ENCODE measurements around the gene SND1. TPM values are rescaled to one million over a fixed set of nuclear protein-coding genes. Genes with fewer than 3 reads are reported as not detected.
"Not testable (repeated sequence)": the region's sequence is repeated elsewhere in the genome, so short reads cannot be mapped to it uniquely, and the experiment has no call there.

SND1 gene
- total and polyA plus RNA-seq, 2 donors = 55.1 to 104 TPM

DNA sequence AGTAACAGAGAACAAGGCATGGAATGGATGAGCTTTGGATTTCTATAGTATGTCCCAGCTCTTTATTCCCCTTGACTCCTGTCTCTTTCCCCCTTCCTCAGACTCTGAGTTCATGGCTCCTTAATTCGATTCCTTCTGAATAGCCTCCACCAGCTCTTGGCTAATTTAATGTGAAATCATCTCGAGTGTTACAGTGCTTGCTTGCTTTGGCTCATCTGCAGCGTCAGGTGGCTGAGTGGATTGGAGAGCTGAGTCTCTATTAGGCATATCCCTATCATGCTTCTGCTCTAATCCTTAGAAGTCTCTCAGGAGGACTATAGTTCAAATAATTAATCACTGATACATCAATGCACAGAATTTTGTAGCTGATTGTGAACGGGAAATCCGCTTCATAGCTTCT is 244.7 kb downstream of the SND1 start:
- peaks cover 0 to 11% of the 10 kb centered on the region in 2 donors for H3K4me1 ChIP-seq (ENCODE audit: control insufficient read depth in 2 of 2, insufficient read depth in 2 of 2, low read length in 2 of 2)
- H3K27ac ChIP-seq (ENCODE audit: low read depth in 1 of 2, low read length in 1 of 2) = no peak overlapping the region
- 92% methylated on average over 5 of the region's 5 CpGs for WGBS
- H3K27me3 ChIP-seq (ENCODE audit: control insufficient read depth in 2 of 2, insufficient read depth in 1 of 2, low read length in 1 of 2) = no peaks in the 10 kb centered on the region
- no peaks in the 10 kb centered on the region for H3K36me3 ChIP-seq (ENCODE audit: control insufficient read depth in 2 of 2, insufficient read depth in 2 of 2, low read length in 1 of 2)
- DNase-seq (ENCODE audit: low read depth in 6 of 9, low spot score in 9 of 9) = no peak
- H3K9me3 ChIP-seq (ENCODE audit: control insufficient read depth in 2 of 2, insufficient read depth in 1 of 2, low read length in 1 of 2) = no peaks in the 10 kb centered on the region
- H3K4me3 ChIP-seq (ENCODE audit: low read length in 2 of 2) = no peak overlapping the region

DNA sequence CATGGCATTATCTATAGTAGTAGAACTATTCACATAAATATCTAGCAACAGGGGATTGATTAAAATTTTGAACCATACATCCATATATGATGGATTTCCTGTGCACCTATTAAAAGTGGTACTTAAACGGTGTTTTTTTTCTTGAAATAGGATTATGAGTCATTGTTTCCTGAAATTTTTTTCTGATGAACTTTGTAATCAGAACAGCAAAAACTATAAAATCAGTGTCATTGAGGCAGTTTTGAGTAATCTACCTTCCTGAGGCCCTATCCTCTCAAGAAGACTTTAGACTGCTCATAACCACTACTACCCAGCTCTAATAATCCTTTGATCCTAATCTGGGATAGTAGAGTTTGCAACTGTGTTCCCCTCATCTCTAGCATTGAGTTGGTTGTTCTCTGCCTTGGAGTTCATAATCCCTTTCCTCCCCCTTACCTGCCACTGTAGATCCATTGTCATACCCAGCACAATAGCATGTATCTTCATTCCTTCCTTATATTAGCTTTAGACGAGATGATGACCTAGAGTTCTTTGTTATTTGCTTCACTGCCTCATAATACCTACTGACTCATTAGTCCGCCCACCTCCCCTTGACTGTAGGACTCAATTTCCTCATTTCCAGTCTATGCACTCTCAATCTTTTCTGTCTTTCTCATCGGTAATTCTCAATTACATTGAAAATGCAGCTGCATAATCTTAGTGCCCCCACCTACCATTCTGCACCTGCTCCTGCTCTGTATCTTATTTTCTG is 245.9 kb downstream of the SND1 start:
- 95% methylated on average over 4 of the region's 4 CpGs for WGBS
- Histone ChIP-seq H3K27ac (ENCODE audit: low read depth in 1 of 2, low read length in 1 of 2) (no peak overlapping the region), H3K4me3 (ENCODE audit: low read length in 2 of 2) (no peak overlapping the region), H3K36me3 (ENCODE audit: control insufficient read depth in 2 of 2, insufficient read depth in 2 of 2, low read length in 1 of 2) (no peaks in the 10 kb centered on the region), H3K27me3 (ENCODE audit: control insufficient read depth in 2 of 2, insufficient read depth in 1 of 2, low read length in 1 of 2) (no peaks in the 10 kb centered on the region), H3K4me1 (ENCODE audit: control insufficient read depth in 2 of 2, insufficient read depth in 2 of 2, low read length in 2 of 2) (peaks cover 0 to 17% of the 10 kb centered on the region in 2 donors), H3K9me3 (ENCODE audit: control insufficient read depth in 2 of 2, insufficient read depth in 1 of 2, low read length in 1 of 2) (no peaks in the 10 kb centered on the region)
- DNase-seq (ENCODE audit: low read depth in 6 of 9, low spot score in 9 of 9) = no peak

DNA sequence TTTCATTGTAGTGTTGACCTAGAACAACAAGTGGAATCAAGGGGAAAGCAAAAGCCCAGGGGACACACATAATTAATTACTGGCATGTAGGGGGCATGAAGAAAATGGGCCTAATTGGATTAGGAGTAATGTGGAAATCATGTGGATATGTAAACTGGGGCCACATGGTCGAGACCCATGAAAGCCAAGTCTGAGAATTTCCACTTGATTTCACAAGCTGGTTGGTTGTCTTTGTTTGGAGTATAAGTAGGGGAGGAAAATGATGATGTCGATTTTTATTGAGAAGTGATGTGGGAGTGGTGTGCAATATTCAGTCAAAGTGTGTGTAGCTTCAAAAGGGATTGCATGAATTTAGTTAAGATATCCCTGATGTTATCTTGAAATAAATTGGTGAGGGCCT is 247.4 kb downstream of the SND1 start:
- H3K27ac ChIP-seq (ENCODE audit: low read depth in 1 of 2, low read length in 1 of 2) = no peak overlapping the region
- no peaks in the 10 kb centered on the region for H3K27me3 ChIP-seq (ENCODE audit: control insufficient read depth in 2 of 2, insufficient read depth in 1 of 2, low read length in 1 of 2)
- WGBS = 97% methylated on average over 2 of the region's 2 CpGs
- H3K4me3 ChIP-seq (ENCODE audit: low read length in 2 of 2) = no peak overlapping the region
- H3K9me3 ChIP-seq (ENCODE audit: control insufficient read depth in 2 of 2, insufficient read depth in 1 of 2, low read length in 1 of 2) = no peaks in the 10 kb centered on the region
- DNase-seq (ENCODE audit: low read depth in 6 of 9, low spot score in 9 of 9) = no peak
- H3K36me3 ChIP-seq (ENCODE audit: control insufficient read depth in 2 of 2, insufficient read depth in 2 of 2, low read length in 1 of 2) = peaks cover 0 to under 1% of the 10 kb centered on the region in 2 donors
- peaks cover 0 to 17% of the 10 kb centered on the region in 2 donors for H3K4me1 ChIP-seq (ENCODE audit: control insufficient read depth in 2 of 2, insufficient read depth in 2 of 2, low read length in 2 of 2)

DNA sequence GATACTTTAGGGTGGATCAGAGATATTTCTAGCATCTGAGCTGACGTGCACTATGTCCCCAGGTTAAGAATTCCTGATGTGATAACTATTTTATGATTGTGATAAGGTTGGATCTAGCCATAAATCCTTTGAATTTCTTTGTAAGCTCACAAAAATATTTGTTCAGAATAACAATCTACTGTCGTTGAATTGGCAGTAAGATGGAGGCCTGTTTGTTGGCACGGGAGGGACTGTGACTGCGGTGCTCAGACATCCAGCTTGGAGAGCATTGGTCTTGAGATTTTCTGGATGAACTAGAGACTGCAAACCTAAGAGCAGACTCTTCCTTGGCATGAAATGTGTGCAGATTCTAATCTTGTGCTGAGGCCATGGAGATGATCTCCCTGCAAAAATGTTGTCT is 248.1 kb downstream of the SND1 start:
- 98% methylated on average over 4 of the region's 4 CpGs for WGBS
- H3K4me1 ChIP-seq (ENCODE audit: control insufficient read depth in 2 of 2, insufficient read depth in 2 of 2, low read length in 2 of 2) = peaks cover 0 to 17% of the 10 kb centered on the region in 2 donors
- DNase-seq (ENCODE audit: low read depth in 6 of 9, low spot score in 9 of 9) = no peak
- no peaks in the 10 kb centered on the region for H3K27me3 ChIP-seq (ENCODE audit: control insufficient read depth in 2 of 2, insufficient read depth in 1 of 2, low read length in 1 of 2)
- peaks cover 3 to 4% of the 10 kb centered on the region in 2 donors for H3K36me3 ChIP-seq (ENCODE audit: control insufficient read depth in 2 of 2, insufficient read depth in 2 of 2, low read length in 1 of 2)
- H3K4me3 ChIP-seq (ENCODE audit: low read length in 2 of 2) = no peak overlapping the region
- H3K27ac ChIP-seq (ENCODE audit: low read depth in 1 of 2, low read length in 1 of 2) = no peak overlapping the region
- no peaks in the 10 kb centered on the region for H3K9me3 ChIP-seq (ENCODE audit: control insufficient read depth in 2 of 2, insufficient read depth in 1 of 2, low read length in 1 of 2)

DNA sequence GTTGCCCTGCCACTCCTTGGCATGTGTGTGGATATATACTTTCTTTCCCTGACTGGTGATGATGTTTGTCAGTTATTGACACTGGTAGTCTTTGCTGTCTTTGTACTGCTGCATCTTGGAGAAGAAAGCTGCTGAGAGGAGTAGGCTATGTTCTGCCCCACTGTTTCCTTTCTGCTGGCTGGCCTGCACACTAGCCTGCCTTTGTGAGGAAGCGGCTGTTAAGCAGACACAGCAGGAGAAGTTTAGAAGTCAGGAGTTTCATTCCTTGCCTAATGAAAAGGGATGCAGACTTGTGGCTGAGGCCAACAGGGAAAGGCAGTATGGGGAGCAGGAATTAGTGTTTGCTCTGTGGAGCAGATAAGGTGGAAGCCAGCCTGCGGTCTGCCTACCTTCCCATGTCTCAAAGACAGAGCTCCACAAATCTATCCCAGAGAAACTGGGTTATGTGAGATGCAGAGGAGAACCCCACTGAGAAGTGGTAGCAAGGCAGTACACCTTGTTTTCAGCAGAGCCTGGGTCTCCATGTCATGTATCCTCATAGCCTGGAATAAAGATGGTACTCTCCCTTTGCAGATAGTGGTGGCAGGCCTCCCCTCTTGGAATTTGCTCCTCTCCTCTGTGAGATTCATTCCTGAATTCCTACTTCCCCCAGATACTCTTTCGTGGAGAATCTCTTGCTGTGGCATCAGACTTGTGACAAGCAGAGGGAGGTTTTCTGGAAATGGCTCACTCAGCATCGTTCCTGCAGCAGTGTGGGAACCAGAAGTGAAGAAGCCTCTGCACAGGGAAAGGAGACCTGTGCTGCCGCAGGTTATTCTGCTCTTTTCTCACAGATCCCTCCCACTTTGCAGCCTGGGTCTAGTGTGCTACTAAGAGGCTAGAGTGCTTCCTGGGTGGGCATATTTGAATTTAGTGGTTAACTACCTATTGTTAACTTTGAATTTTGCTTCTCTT is 249.0 kb downstream of the SND1 start:
- Histone ChIP-seq H3K4me1 (ENCODE audit: control insufficient read depth in 2 of 2, insufficient read depth in 2 of 2, low read length in 2 of 2) (peaks cover 0 to 21% of the 10 kb centered on the region in 2 donors), H3K9me3 (ENCODE audit: control insufficient read depth in 2 of 2, insufficient read depth in 1 of 2, low read length in 1 of 2) (no peaks in the 10 kb centered on the region), H3K27me3 (ENCODE audit: control insufficient read depth in 2 of 2, insufficient read depth in 1 of 2, low read length in 1 of 2) (no peaks in the 10 kb centered on the region), H3K27ac (ENCODE audit: low read depth in 1 of 2, low read length in 1 of 2) (no peak overlapping the region), H3K4me3 (ENCODE audit: low read length in 2 of 2) (no peak overlapping the region), H3K36me3 (ENCODE audit: control insufficient read depth in 2 of 2, insufficient read depth in 2 of 2, low read length in 1 of 2) (peaks cover 4 to 11% of the 10 kb centered on the region in 2 donors)
- DNase-seq (ENCODE audit: low read depth in 6 of 9, low spot score in 9 of 9) = no peak
- WGBS = 81% methylated on average over 5 of the region's 5 CpGs

DNA sequence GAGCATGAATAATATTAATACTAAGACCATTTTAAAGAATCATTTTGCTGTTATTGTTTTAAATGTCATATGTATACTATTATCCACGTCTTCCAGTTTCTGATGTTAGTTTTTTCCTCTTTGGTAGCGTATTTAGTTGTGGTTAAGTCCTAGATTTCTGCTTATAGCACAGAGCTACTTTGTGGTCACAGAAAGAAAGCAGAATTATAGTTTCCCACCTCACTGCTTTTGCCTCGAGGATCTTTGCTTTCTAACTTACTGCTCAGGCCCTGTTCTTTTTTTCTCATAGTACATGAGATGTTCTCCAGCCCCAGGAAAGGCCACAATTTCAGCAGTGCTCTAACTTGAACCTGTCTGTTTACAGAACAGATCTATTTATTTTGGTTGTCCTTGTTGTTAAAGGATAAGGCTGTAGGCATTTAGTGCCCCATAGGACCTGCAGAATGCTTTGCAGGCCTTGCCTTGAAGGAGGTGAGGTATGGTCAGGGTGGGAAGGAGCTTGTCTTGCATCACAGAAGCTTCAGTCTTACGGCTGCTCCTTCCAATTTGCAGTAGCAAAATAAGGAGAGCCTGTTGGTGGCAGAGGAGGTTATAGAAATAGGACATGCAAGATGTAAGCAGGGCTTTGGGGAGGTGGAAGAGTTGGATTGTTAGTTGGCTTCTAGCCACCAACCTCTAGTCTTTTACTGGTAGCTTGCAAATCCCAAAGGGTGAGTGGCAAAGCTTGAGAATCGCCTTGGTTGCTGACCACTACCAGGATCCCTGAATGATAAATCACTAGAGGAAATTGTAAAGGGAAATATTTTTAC is 250.1 kb downstream of the SND1 start:
- Histone ChIP-seq H3K9me3 (ENCODE audit: control insufficient read depth in 2 of 2, insufficient read depth in 1 of 2, low read length in 1 of 2) (no peaks in the 10 kb centered on the region), H3K27me3 (ENCODE audit: control insufficient read depth in 2 of 2, insufficient read depth in 1 of 2, low read length in 1 of 2) (no peaks in the 10 kb centered on the region), H3K27ac (ENCODE audit: low read depth in 1 of 2, low read length in 1 of 2) (no peak overlapping the region), H3K36me3 (ENCODE audit: control insufficient read depth in 2 of 2, insufficient read depth in 2 of 2, low read length in 1 of 2) (peaks cover 4 to 17% of the 10 kb centered on the region in 2 donors), H3K4me1 (ENCODE audit: control insufficient read depth in 2 of 2, insufficient read depth in 2 of 2, low read length in 2 of 2) (peaks cover 0 to 21% of the 10 kb centered on the region in 2 donors), H3K4me3 (ENCODE audit: low read length in 2 of 2) (no peak overlapping the region)
- 53% methylated on average over 5 of the region's 5 CpGs for WGBS
- no peak for DNase-seq (ENCODE audit: low read depth in 6 of 9, low spot score in 9 of 9)

DNA sequence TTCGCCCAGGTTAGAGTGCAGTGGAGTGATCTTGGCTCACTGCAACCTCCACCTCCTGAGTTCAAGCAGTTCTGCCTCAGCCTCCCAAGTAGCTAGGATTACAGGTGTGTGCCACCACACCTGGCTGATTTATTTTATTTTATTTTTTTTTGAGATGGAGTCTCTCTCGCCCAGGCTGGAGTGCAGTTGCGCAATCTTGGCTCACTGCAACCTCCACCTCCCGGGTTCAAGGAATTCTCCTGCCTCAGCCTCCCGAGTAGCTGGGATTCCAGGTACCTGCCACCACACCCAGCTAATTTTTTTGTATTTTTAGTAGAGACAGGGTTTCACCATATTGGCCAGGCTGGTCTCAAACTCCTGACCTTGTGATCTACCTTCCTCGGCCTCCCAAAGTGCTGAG is 250.8 kb downstream of the SND1 start:
- H3K27me3 ChIP-seq (ENCODE audit: control insufficient read depth in 2 of 2, insufficient read depth in 1 of 2, low read length in 1 of 2); H3K4me3 ChIP-seq (ENCODE audit: low read length in 2 of 2); DNase-seq (ENCODE audit: low read depth in 6 of 9, low spot score in 9 of 9); H3K27ac ChIP-seq (ENCODE audit: low read depth in 1 of 2, low read length in 1 of 2); H3K9me3 ChIP-seq (ENCODE audit: control insufficient read depth in 2 of 2, insufficient read depth in 1 of 2, low read length in 1 of 2): not testable (repeated sequence)
- 98% methylated on average over 6 of the region's 6 CpGs for WGBS
- Histone ChIP-seq H3K36me3 (ENCODE audit: control insufficient read depth in 2 of 2, insufficient read depth in 2 of 2, low read length in 1 of 2) (peaks cover 4 to 17% of the 10 kb centered on the region in 2 donors), H3K4me1 (ENCODE audit: control insufficient read depth in 2 of 2, insufficient read depth in 2 of 2, low read length in 2 of 2) (peaks cover 0 to 21% of the 10 kb centered on the region in 2 donors)

DNA sequence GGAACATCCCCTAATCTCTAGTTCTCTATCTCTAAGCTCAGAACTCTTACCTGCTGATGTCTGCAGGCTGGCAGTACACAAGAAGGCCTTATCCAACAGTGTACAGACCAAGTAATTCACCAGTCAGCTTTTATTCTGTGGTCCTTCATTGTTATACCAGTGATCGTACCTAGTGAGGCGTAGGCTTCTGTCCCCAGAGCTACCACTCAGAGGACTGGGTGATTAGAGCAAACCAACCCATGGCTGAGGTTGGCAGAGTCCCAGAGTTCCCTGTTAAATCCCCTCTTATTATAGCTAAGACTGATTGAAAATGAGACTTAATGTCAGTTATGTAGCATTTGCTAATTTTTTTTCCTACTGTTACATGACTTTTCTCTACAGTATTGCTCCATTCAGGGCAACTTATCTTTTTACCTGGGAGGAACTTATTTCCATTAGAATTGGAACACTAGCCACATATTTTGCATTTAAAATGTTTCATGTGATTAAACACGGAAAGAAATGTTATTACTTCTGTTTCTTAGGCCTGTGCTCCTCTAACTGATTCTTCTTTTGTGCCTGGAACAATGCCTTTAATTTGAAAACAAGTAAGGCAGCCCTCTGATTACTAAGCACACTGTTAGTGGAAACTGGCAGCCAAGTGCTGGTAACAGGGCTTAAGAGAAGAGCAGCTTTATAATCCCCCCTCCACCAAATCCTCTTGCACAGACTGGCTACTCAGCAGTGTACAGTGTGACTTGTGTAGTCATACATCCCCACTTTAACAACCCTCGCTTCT is 252.1 kb downstream of the SND1 start:
- Histone ChIP-seq H3K9me3 (ENCODE audit: control insufficient read depth in 2 of 2, insufficient read depth in 1 of 2, low read length in 1 of 2) (no peaks in the 10 kb centered on the region), H3K27ac (ENCODE audit: low read depth in 1 of 2, low read length in 1 of 2) (no peak overlapping the region), H3K4me1 (ENCODE audit: control insufficient read depth in 2 of 2, insufficient read depth in 2 of 2, low read length in 2 of 2) (peaks cover 0 to 21% of the 10 kb centered on the region in 2 donors), H3K27me3 (ENCODE audit: control insufficient read depth in 2 of 2, insufficient read depth in 1 of 2, low read length in 1 of 2) (no peaks in the 10 kb centered on the region), H3K4me3 (ENCODE audit: low read length in 2 of 2) (no peak overlapping the region), H3K36me3 (ENCODE audit: control insufficient read depth in 2 of 2, insufficient read depth in 2 of 2, low read length in 1 of 2) (peaks cover 4 to 20% of the 10 kb centered on the region in 2 donors)
- DNase-seq (ENCODE audit: low read depth in 6 of 9, low spot score in 9 of 9) = no peak
- WGBS = over 99% methylated on average over 4 of the region's 4 CpGs

Measured in thymus (tissue), 11 donors.